ENCODE results near the gene COQ8B. TPM values are rescaled to one million over a fixed set of nuclear protein-coding genes. Genes with fewer than 3 reads are reported as not detected.
"Not testable (repeated sequence)": the region's sequence is repeated elsewhere in the genome, so short reads cannot be mapped to it uniquely, and the experiment has no call there.

Gene COQ8B
- polyA plus RNA-seq, 10 donors = 15.8 to 22.0 (median 19.0) TPM

DNA sequence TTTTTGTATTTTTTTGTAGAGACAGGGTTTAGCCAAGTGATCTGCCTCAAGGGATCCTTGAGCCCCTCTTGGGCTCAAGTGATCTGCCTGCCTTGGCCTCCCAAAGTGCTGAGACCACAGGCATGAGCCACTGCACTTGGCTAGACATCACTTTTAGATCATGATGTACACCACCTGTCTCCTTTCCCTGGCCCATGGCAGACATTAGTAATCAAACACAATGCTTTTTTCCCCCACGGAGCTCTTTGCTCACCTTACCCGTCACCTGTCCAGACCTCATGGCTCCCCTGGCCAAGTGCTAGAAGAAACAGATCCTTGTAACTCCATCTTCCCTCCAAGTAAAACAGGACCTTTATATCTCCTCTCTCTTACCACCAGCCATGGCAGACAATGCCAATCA is 44.6 kb downstream of the COQ8B start:
- DNase-seq = no peak

DNA sequence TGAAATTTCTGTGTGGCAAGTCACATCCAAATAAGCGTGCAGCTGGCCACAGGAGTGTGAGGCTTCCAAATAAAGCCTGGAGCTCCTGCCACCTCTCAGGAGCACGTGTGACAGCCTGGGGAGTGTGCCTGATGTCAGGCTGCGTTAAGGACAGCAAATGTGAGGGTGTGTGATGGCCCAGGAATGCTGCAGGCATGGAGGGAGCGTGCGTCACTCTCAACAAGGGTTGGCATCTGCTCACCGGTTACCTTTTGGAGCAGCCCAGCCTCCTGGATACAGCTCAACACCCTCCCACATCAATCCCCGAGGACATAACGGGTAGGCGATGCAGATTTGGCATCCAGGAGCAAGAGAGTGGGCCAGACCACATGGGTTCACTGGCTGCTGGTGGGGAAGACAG is 45.3 kb downstream of the COQ8B start:
- DNase-seq = no peak

DNA sequence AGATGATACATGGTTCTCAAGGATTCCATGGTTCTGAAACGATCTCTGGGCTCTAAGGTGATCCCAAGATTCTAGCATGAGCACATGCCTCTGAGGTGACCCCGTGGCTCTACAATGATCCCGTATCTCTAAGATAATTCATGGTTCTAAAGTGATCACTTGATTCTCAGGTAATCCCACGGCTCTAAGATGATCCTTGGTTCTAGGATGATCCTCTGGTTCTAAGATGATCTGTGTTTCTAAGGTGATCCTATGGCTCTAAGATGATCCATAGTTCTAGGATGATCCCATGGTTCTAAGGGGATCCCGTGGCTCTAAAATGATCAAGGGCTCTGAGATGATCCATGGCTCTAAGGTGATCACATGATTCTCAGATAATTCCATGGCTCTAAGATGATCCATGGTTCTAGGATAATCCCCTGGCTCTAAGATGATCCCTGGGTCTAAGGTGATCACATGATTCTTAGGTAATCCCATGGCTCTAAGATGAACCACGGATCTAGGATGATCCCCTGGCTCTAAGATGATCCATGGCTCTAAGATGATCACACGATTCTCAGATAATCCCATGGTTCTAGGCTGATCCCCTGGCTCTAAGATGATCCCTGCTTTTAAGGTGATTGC is 47.6 kb downstream of the COQ8B start:
- no peak for DNase-seq

DNA sequence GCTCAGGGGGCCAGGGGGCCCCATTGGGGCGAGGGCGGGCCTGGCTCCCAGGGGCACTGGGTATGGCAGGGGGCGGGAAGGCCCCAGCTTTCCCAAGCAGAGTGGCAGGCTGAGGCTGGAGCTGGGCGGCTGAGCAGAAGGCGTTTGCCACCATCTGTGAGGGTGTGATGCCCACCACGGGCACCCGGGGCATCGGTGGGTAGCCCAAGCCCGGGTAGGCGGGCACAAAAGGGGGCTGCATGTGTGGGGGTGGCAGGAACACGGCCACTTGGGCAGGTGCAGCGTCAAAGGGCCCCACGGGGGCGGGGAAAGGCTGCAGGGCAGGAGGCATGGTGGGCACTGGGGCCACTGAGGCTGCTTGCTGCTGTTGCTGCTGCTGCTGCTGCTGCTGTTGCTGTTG is 49.1 kb downstream of the COQ8B start:
- no peak for DNase-seq

DNA sequence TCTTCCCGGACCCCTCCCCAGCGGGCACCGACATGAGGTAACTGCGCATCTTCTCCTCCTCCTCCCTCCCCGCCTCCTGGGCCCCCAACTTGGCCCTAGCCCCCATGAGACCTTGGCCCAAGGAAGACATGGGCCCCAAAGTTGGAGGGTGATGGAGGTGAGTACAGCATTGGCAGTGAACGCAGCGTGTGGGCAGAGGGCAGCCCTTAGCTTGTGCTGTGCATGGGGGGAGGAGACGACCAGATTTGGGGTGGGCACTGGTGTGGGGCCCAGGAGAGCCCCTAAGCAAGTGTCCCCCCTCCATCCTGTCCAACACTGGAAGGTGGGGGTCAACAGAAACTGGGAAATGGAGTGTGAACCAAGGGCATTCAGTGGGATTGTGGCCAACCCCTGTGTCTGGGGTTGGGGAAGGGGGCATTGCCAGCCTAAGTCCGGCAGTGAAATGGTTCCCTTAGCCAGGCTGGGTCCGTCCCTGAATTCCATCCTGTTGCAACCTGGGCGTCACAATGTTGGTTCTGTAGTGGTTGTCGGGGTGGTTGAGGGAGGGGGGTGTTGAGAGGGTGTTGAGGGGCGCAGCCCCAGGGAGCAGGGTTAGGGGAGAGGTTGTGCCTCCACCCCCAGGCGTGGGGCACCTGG is 49.8 kb downstream of the COQ8B start:
- DNase-seq = peak in 1 of 3 donors; percentile 34

DNA sequence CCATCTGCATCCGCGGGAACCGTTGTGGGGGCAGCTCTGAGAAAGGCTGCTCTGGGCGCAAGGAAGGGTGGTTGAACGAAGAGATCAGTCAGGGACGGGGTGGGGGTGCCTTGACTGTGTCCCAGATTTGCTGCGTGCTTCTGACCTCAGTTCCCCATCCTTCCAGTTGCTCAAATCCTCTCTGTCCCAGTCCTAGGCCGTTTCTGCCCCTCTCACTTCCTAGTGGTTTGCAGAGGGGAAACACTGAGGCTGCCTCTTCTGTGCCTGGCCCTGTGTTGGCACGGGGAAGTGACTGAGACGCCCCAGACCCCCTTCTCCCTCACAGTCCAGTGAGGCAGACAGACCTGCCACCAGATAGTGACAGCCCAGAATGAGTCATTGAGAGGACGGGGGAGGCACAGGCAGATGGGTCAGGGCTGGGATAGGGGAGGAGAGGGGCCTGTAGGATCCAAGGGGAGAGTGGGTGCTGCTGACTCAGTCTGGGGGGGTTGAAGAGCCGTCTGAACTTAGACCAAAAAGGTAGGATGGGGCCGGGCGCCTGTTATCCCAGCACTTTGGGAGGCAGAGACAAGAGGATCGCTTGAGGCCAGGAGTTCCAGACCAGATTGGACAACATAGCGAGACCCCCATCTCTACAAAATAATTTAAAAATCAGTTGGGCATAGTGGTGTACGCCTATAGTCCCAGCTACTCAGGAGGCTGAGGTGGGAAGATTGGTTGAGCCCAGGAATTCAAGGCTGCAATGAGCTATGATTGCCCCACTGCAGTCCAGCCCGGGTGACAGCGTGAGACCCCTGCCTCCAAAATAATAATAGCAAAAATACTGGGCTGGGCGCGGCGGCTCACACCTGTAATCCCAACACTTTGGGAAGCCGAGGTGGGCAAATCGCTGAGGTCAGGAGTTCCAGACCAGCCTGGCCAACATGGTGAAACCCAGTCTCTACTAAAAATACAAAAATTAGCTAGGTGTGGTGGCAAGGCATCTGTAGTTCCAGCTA is 52.7 kb downstream of the COQ8B start:
- DNase-seq = no peak

DNA sequence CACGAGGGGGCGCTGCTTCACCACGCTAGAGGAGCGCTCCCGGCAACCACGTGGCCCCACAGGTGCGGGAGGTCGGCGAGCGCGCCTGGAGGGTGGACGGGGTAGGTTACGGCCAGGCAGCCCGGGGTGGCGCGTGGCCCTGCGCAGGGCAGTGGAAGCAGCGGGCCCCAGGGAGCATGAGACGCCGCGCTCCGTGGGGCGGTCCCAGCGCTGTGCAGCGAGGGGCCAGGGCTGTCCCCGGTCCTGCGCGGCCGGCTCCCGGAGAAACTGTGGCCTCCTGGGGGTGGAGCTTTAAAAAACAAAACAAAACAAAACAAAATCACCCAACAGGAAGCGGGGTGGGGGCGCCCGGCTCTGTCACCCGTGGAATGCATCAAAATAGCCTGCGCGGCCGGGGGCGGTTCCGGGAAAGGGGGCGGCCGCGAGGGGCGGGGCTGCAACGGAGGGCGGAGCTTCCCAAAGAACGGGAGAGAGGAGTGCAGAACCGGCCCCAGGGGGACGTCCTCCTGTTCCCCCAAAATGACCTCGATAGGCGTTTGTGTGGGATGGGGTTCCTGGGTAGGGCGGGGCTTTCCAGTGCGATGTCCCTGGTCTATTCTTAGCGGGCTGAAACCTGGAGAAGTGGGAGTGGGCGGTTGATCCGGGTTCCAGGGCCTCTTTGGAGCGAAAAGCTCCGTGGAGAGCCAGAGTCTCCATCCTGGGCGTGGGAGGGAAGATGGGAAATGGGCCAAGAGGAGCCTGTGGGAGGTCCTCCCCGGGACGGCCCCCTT is 53.6 kb downstream of the COQ8B start:
- DNase-seq = peak; percentile 83 to 97 (median 93)

DNA sequence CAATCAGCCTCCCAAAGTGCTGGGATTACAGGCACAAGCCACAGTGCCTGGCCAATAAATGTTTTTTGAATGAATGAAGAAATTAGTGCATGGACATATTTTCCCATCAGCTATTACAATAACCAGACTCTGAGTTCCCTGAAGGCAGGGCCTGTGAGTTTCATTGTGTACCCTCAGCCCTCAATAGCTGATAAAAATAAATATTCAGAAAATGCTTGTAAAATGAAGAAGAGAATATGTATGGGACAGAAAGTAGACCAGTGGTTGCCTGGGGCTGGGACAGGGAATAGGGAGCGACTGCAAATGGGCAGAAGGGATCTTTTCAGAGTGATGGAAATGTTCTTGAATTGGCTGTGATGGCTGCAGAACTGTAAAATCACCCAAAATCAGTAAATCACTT is 55.1 kb downstream of the COQ8B start:
- no peak for DNase-seq

DNA sequence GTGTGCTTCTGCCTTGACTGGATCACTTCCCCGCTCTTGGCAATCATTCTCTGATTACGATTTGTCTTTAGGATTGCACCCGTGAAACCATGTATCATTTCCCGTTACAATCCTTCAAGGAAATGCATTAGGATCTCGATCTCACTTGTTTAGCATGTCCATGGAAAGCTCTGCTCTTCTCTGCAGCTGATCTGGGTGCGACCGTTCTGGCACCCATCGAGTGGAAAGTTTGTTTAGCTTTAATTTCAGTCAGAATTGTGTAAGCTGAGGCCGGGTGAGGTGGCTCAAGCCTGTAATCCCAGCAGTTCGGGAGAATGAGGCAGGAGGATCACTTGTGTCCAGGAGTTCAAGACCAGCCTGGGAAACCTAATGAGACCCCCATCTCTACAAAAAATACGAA is 57.1 kb downstream of the COQ8B start:
- DNase-seq = no peak

DNA sequence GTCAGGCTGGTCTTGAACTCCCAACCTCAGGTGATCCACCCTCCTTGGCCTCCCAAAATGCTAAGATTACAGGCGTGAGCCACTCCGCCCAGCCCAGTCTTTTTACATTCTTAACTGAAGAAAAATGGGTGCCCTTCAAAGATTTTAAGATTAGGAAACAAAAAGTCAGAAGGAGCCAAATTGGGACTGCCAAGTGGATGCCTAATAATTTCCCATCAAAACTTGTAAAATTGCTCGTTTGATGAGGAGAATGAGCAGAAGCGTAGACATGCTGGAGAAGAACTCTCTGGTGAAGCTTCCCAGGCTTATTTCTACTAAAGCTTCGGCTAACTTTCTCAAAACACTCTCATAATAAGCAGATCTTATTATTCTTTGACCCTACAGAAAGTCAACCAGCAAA is 57.6 kb downstream of the COQ8B start:
- DNase-seq = no peak

DNA sequence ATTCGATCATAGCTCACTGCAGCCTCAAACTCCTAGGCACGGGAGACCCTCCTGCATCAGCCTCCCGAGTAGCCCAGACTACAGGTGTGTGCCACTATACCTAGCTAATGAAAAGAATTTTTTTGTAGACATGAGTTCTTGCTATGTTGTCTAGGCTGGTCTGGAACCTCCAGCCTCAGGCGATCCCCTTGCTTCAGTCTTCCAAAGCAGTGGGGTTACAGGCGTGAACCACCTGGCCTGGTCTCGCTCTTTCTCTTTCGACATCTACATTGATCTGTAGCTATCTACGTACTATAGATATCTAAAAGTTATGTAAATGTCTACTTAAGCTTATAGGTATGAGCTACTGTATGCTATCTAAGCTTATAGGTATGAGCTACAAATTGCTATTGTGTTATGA is 58.7 kb downstream of the COQ8B start:
- no peak for DNase-seq

DNA sequence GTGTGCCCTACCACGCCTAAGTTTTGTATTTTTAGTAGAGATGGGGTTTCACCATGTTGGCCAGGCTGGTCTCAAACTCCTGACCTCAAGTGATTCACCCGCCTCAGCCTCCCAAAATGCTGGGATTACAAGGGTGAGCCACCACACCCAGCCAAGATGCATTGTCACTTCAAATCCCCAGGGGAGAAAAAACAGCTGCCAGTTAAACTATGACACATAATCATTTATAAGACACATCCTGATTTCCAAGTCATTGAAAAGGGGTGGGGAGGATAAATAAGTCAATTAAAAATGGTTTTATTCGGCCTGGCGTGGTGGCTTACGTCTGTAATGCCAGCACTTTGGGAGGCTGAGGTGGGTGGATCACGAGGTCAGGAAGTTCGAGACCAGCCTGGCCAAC is 61.0 kb downstream of the COQ8B start:
- DNase-seq = not testable (repeated sequence)

DNA sequence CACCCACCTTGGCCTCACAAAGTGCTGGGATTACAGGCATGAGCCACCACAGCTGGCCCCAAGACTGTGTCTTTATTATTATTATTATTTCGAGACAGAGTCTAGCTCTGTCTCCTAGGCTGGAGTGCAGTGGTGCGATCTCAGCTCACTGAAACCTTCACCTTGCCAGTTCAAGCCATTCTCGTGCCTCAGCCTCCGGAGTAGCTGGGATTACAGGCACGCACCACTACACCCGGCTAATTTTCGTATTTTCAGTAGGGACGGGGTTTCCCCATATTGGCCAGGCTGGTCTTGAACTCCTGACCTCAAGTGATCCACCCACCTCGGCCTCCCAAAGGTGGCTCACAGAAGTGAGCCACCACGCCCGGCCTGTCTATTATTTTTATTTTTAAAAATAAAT is 64.4 kb downstream of the COQ8B start:
- not testable (repeated sequence) for DNase-seq

DNA sequence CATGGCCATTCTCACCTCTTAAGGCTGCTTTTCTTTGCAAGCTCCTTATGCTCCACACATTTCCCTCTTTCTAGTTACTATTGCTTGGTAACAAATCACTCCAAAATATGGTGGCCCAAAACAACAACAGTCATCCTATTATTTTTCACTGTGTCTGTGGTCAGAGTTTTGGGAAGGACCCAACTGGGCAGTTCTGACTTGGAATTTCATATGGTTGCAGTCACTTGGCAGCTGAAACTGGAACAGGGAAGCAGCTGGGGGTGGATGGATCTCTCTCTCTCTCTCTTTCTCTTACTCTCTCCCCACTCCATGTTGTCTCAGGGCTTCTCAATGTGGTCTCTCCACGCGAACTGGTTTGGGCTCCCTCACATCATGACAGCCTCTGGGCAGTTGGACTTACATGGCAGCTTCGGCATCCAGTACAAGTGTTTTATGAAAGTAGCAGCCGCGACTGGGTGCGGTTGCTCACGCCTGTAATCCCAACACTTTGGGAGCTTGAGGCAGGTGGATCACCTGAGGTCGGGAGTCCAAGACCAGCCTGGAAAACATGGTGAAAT is 65.9 kb downstream of the COQ8B start:
- peak in 2 of 3 donors; percentile 62 to 70 for DNase-seq

DNA sequence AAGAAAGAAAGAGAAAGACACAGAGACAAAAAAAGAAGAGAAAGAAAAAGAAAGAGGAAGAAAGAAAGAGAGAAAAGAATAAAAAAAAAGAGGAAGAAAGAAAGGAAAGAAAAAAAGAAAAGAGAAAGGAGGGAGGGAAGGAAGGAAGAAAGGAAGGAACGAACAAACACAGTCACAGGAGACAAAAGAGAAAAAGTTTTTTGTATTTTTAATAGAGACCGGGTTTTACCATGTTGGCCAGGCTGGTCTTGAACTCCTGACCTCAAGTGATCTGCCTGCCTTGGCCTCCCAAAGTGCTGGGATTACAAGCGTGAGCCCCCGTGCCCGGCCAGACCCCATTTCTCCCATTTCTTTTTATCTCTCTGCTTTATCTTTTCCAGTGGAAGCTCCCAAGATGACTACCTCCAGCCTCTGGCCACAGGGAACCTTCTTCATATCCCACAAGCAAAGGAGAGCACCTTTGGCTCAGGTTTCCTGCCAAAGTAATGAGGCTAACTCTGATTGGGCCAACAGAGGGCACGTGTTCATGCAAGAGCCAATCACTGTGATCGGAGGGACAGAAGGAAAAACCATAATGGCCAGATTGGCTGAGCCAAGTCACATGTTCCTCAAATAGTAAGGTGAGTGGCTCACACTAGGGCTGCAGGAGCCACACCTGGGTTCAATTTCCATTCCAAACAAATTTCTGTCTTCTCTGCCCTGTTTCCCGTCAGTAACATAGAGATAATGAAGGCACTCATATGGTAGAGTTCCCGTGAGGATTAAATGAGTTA is 66.6 kb downstream of the COQ8B start:
- not testable (repeated sequence) for DNase-seq

DNA sequence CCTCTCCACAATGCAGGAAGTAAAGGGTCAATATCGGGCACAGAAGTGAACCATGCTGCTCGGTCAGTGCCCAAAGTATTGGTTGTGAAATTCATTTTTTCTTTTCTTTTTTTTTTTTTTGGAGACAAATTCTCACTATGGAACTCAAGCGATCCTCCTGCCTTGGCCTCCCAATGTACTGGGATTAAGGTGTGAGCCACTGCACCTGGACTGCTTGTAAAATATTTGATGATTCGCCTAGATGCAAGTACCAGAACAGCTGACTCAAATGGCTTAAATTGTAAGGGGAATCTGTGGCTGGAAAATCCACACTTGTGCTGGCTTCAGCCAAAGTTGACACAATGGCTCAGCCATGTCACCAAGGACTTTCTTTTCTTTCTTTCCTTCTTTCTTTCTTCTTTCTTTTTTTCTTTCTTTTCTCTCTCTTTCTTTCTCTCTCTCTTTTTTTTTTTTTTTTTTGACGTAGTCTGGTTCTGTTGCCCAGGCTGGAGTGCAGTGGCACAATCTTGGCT is 69.9 kb downstream of the COQ8B start:
- no peak for DNase-seq

DNA sequence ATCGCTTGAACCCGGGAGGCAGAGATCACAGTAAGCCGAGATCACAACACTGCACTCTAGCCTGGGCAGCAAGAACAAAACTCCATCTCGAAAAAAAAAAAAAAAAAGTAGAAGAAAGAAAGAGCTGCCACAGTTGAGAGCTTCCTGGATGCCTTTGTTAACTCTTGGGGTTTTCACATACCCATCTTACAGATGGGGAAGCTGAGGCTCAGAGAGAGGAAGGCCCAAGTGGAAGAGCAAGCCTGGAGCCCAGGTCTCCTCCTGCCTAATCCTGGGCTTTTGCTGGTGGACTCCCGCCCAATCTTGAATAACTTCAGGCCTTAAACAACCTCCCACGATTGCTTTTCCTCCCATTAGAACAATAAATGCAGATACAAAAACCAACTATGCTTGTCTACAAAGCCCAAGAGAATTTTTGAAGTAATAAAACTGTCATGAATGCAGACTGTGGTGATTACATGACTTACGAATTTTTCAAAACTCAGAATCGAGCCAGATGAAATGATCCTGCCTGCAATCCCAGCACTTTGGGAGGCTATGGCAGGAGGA is 73.9 kb downstream of the COQ8B start:
- DNase-seq = peak in 1 of 3 donors; percentile 71

DNA sequence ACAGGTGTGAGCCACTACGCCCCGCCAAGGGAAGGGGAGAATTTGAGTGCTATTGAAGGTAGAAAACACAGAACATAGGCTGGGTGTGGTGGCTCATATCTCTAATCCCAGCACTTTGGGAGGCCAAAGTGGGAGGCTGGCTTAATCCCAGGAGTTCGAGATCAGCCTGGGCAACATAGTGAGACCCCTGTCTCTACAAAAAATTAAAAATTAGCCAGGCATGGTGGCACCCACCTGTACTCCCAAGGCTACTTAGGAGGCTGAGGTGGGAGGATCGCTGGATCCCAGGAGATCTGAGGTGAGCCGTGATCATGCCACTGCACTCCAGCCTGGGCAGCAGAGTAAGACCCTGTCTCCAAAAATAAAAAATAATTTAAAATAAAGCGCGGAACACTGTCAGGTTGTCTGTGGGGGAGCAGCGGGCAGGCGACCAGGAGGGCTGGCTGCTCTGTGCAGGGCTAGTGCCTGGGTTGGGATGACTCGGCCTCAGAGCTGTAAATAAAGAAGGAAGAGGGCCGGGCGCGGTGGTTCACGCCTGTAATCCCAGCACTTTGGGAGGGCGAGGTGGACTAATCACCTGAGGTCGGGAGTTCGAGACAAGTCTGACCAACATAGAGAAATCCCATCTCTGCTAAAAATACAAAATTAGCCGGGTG is 74.5 kb downstream of the COQ8B start:
- DNase-seq = peak in 1 of 3 donors; percentile 50

All from muscle of back (tissue), 11 donors.